ENCODE measurements around the gene SLC35D3.
A peak's percentile ranks its signal among the peaks of the same experiment; 100 is the strongest.
"Not testable (repeated sequence)": the region's sequence is repeated elsewhere in the genome, so short reads cannot be mapped to it uniquely, and the experiment has no call there.

The SLC35D3 gene

DNA sequence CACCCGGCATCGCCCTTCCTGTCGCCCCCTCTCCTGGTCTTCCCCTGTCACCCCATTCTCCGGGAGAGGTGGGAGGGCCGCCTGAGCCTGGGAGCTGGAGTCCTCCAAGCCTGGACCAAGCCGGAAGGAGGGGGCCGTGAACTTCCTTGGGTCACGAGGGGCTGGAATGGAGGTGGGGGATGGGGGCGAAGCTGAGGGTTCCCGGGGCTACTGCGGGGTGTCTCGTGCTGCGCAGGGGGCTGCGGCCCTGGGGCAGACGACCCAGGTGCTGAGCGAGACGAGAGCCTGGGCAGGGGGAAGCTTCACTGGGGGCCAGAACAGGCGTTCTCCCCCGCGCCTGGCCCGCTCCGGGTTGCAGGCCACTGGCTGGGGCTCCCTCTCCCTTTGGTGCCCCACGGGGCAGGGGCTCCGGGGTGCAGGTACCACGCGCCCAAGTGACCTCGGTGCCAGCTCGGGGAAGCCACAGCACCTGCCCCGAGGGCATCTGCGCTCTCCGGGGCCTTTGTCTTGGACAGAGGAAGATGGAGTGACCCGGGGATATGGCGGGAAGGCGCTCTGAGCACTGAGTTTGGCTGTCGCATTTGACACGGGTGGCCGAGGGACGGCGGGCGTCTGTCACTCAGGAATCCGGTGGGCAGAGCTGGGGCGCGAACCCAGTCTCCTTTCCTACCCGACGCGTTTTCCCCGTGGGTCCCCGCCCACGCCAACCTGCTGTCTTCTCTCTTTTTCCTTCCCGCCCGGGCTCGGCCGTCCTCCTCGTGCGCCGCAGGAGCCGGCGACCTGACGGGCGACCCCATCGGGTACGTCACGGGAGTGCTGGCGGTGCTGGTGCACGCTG, 1.2 kb downstream of the SLC35D3 start:
- DNase-seq (ENCODE audit: low spot score): no peak

DNA sequence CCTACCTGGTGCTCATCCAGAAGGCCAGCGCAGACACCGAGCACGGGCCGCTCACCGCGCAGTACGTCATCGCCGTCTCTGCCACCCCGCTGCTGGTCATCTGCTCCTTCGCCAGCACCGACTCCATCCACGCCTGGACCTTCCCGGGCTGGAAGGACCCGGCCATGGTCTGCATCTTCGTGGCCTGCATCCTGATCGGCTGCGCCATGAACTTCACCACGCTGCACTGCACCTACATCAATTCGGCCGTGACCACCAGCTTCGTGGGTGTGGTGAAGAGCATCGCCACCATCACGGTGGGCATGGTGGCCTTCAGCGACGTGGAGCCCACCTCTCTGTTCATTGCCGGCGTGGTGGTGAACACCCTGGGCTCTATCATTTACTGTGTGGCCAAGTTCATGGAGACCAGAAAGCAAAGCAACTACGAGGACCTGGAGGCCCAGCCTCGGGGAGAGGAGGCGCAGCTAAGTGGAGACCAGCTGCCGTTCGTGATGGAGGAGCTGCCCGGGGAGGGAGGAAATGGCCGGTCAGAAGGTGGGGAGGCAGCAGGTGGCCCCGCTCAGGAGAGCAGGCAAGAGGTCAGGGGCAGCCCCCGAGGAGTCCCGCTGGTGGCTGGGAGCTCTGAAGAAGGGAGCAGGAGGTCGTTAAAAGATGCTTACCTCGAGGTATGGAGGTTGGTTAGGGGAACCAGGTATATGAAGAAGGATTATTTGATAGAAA, 2.0 kb downstream of the SLC35D3 start:
- DNase-seq (ENCODE audit: low spot score): no peak

DNA sequence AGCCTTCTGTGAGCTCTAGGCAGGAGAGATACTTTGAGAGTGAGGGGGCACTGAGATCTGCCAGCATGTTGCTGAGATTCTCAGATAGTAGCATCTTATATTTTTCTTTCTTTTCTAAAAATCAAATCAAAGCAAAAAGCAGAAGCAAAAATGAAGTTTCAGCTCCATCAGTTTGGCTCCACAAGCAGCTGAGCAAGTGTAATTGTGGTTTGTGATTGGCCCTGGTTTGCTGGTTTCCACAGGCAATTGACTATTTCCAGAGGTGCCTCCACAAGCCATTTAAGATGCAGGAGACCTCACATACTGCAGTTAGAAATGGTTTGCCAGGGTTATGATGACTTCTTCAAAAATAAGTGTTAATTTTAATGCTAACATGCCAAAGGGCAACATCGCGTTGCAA, 4.3 kb downstream of the SLC35D3 start:
- no peak for DNase-seq (ENCODE audit: low spot score)

DNA sequence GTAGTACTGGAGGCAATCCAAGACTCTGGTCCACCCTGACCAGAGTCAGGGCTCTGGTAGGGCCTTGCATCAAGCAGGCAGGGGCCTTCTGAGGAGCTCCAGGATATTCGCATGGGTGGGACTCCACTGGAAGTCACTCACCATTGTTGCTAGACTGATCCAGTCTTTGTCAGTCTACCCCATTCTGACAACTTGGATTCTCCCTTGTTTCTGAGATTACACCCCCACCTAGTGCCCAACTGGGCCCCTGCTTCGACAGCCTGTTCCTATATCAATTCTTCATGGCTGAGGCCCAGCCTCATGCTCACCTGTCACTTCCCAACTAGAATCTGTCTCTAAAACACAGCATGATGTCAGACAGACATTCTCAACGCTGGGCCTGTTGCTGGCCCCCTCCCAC, 5.2 kb downstream of the SLC35D3 start:
- peak; percentile 27 for DNase-seq (ENCODE audit: low spot score)

DNA sequence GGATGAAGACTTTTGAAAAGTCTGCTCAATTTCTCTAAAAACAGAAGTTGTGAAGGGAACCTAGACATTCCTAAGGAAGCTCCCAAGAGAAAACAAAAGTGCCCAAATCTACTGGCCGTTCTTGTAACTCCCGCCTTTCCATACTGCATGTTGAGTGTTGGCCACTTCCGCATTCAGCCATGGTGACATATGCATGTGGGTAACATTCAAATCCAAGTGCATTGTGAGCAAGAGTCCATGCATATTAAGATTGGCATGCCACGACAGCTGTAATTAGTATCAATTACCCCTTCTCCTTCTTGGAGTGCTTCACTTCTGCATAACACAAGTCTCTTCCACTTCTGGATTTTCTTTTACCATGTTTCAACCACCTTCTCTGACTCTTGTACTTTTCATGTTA, 8.4 kb downstream of the SLC35D3 start:
- no peak for DNase-seq (ENCODE audit: low spot score)

DNA sequence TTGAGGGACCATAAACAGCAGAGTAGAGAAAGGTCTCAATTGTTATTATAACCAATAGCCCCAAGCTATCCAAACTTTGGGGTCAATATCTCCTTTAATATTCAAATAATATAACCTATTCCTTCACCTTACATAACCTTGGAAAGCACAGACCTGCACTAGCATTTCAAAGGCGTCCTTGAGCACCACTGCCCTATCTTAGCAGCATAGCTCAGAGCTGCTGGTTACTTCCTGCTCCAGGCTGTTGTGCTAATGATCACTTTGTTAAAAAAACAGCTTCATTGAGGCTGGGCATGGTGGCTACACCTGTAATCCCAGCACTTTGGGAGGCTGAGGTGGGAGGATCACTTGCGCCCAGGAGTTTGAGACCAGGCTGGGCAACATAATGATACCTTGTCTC, 10.5 kb downstream of the SLC35D3 start:
- no peak for DNase-seq (ENCODE audit: low spot score)

DNA sequence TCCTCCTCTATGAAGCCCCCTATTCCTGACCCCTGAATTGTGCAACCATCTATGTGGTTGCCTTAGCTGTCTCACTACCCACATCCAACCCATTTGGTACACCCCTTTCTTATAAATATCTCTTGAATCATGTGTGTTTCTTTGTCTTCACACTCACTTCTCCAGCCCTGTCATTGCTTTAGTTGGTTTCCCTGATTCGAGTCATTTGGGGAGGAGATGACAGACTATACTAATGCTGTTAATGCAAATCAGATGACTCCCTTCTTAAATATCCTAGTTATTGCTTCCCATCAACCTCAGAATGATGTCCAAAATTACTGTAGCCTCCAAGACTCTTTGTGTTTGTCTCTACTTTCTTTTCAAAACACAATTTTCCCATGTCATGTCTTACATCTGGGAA, 23.0 kb downstream of the SLC35D3 start:
- no peak for DNase-seq (ENCODE audit: low spot score)

DNA sequence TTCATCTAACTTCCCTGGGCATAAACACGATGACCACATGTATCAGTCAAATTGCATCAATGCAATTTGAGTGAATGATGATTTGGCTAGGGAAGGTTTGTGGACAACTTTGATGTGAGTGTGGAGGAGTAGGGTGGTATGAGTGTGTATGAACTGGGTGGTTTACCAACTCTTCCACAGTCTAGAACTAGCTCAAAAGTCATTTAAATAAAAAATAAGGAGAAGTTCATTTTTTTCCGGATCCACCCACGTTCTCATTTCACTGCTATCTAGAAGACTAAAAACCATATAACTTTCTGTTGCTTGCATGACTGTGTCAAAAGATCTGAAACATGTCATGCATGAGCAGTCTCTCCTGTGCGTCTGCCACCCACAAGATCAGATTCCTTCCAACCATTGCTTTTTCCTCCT, 23.6 kb downstream of the SLC35D3 start:
- no peak for DNase-seq (ENCODE audit: low spot score)

DNA sequence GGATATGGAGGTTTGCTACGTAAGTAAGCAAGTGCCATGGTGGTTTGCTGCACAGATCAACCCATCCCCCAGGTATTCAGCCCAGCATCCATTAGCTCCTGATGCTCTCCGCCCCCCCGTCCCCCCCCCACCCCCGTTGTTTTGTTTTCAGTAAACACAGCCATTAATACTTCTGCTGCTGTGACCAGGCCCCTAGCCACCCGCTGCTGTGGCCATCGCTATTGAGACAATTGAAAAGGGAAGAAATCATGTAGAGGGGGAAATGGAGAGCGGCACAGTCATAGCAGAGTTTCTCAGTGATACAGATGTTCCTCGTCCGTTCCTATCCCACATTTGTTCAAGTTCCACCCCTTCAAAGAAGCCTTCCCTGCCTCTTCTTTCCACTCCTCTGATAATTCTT, 24.9 kb downstream of the SLC35D3 start:
- DNase-seq (ENCODE audit: low spot score): no peak

DNA sequence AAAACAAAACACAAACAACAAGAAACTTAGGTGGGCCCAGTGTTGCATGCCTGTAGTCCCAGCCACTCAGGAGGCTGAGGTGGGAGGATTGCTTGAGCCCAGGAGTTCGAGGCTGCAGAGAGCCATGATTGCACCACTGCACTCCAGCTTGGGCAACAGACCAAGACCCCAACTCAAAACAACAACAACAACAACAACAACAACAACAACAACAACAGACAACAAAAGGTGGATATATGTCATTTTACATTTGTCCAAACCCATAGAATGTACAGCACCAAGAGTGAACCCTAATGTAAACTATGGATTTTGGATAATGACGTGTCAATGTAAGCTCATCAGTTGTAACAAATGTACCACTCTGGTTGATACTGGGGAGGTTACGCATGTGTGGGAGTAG, 27.9 kb downstream of the SLC35D3 start:
- not testable (repeated sequence) for DNase-seq (ENCODE audit: low spot score)

DNA sequence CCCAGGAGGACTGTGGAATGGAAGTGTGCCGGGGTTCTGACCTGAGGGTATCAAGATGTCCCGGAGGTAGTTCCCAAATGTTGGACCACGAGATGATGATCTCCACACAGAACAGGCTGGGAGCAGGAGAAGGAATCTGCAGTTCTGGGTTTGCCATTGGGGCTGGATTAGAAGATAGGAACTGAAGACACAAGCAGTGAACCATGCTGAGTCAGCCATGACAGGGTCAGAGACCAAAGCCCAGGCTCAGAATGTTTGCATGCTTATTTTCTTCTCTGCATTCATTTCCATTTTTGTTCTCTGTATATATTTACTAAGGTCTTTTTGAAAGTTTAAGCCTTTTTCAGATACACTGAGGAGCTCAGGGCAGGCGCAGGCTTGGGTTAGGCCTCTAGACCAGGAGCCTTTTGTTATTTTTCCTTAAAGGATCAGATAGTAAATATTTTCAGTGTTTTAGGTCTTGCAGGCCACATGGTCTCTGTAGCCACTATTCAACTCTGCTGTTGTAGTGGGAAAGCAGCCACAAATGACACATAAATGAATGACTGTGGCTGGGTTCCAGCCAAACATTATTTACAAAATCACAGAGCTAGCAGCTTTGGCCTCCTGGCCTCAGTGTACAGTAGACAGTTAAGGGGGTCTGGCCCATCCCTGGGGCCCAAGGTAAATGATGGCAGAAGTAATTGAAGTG, 28.5 kb downstream of the SLC35D3 start:
- no peak for DNase-seq (ENCODE audit: low spot score)

DNA sequence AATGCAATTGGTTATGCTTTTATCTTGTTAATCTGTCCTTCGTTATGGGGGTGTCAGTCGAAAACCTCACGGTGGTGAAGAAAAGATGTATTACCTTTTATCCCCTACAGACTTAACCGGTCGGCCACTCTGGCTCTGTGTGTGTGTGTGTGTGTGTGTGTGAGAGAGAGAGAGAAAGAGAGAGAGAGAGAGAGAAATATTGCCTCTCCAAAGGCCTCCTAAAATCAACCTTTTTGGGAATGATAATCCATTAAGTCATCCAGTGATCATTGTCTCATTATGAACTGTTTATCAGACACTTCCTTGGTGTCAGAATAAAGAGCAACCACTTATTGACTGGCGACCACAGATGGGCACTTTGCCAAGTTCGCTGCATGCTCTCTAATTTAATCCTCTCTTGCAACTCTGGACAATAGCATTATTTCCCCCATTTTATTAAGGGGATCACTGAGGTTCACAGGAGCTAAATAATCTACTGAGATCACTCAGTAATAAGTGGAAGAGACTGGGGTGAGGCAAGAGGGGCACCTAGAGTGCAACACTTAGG, 30.7 kb downstream of the SLC35D3 start:
- DNase-seq (ENCODE audit: low spot score): no peak

DNA sequence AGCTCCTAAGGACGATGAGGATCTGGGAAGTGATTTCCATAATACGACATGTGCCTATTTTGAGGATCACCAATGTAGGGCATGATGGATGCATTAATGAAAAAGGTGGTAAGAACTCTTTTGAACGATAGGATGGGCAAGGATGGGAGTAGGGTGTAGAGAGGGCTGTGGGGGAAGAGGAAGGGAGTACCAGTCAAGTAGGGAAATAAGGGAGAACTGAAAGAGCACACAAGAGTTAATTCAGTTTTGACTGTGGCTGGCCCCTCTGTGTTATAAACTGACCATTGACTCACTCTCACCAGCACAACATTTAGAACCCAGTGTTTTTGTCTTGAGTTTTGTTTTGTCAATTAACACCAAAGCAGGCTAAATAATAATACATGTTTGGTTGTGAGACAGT, 33.0 kb downstream of the SLC35D3 start:
- DNase-seq (ENCODE audit: low spot score): no peak

DNA sequence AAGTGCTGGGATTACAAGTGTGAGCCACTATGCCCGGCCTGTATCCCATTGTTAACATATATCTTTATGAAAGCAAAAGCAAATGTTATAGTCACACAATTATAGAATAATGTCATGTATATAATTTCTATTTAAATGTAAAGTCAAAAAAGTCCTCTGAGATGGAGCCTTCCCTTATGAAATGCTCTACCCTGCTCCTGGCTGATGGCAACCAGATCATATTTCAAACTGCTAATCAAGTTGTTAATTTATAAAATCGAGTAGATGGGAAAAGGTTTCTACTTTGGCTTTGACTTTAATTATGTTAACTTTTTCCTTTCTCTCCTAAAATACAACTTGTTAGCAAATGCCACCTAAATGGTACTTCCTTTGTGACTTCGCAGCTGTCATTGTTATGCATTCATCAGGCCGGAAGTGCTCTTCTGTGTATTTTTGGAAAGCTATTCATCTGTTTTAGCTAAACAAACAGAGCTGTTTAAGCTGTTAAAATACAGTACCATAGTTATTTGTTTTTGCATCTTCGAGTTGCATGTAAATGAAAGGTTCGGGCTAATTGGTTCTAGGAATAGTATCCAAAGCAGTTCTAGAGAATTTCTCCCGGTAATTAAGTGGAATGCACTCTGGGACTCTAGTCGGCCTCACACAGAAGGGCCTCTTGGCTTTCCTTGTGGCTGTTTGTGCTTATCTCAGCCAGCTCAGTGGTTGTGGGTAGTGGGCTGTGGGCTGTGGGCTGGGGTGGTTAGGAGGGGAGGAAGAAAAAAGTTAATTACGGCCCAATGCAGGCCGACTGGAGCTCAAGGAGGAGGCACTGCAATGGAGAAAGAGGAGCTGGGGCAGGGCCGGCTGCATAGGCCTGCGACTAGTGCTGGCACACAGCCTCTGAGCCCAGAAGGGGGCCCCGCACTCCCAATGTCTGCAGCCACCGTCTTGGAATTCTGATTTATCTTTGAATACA, 34.8 kb downstream of the SLC35D3 start:
- no peak for DNase-seq (ENCODE audit: low spot score)

DNA sequence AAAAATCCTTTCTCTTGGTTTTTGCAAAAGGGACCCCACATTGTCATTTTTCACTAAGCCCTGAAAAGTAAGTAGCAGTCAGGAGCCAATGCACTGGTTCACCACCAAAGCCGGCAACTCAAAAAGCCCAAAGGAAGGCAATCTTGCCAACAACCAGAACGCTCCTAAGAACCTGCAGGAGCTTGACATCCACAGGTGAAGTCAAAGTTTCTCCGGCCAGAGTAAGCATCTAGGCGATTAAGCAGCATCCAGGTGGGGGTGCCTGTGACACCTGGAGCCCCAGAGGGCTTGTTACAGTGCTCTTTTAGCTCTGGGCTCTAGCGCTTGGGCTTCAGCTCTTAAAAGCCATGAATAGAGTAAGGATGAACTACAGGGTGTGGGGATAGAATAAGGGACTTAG, 36.1 kb downstream of the SLC35D3 start:
- no peak for DNase-seq (ENCODE audit: low spot score)

DNA sequence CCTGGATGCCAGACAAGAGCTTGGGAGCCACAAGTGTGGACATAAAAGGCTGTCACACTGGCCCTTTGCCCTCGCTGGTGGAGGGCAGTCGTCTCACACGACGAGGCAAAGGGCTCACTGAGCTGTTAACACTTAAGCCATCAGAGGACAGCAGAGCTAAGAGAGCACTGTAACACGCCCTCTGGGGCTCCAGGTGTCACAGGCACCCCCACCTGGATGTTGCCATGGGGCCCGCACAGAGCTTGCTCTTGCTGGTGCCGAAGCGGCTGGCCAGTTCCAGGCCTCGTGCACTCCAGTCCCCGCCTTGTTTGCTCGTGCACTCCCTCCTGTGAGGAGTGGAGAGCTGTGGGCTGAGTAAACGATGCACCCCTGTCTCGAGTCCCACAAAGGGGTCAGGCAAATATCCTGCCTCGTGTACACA, 37.4 kb downstream of the SLC35D3 start:
- no peak for DNase-seq (ENCODE audit: low spot score)

DNA sequence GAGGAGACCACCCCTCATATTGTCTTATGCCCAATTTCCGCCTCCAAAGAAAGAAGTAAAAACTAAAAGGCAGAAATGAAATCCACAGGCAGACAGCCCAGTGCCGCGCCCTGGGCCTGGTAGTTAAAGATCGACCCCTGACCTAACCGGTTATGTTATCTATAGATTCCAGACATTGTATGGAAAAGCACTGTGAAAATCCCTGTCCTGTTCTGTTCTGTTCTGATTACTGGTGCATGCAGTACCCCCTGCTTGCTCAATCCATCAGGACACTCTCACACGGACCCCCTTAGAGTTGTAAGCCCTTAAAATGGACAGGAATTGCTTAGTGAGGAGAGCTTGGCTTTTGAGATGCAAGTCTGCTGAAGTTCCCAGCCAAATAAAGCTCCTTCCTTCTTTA, 37.8 kb downstream of the SLC35D3 start:
- DNase-seq (ENCODE audit: low spot score): not testable (repeated sequence)

DNA sequence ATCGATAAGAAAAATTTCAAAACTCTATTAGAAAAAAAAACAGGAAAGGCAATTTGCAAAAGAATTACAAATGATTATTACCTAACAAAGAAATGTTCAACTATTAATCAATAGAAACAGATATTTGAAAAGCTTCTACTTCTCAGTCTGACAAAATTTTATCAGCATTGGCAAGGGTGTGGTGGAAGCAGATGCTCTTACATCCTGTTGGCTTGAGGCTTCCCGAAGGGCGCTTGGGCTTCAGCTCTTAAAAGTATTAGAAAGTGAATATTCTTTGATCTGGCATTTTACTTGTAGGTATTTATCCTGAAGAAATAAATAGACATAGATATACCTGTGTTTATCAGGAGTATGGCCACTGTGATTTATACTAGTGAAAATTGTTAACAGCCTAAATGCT, 38.7 kb downstream of the SLC35D3 start:
- no peak for DNase-seq (ENCODE audit: low spot score)

DNA sequence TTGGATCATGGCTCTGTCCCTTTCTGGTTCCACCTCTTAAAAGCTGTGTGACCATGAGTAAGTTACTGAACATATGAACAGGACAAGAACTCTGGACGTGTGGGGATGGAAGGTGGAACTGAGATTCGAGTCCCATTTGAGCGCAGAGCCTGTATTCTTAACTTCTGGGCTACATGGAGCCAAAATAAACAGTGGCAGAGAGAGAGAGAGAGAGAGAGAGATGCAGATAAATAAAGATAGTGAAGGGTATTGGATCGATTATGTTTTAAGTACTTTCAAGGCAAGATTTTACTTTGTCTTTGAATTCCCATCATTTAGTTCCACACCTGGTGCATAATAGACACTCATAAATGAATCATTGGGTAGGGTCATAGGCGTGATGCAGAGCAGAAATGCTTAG, 39.7 kb downstream of the SLC35D3 start:
- DNase-seq (ENCODE audit: low spot score): no peak

DNA sequence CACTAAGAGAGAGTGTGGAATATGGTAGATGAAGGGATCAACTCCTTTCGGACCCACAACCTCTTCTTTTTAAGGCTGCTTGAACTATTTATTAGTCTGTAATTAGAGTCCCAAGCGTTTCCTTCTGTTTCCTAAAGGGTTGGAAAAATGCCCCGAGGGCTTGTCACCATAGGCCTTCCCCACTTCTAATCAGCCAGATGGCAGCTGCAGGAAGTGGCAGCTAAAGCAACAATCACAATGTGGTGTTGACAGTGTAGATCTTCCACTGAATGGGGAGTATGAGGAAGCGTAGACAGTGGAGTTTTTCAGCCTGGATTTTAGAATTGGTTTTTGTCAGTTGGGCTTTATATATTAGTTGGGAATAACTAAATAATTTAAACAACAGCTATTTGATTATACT, 40.6 kb downstream of the SLC35D3 start:
- DNase-seq (ENCODE audit: low spot score): no peak

DNA sequence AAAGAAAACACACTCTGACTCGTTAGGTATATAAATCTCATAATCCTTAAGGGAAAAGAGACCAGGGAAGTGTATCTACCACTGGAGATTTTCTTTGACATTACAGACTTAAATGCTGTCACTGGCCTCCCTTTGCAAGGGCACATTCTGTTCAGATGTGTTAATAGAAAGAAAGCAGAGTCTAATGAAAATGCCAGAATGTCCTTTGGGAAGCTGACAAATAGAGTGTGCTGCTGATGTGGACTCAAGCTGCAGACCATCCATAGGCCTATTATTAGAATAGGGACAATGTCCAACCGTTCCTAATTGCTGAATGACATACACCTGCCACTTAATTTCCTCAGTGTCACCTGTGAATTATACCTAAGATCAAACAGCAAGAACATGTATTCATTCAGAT, 41.2 kb downstream of the SLC35D3 start:
- DNase-seq (ENCODE audit: low spot score): no peak

DNA sequence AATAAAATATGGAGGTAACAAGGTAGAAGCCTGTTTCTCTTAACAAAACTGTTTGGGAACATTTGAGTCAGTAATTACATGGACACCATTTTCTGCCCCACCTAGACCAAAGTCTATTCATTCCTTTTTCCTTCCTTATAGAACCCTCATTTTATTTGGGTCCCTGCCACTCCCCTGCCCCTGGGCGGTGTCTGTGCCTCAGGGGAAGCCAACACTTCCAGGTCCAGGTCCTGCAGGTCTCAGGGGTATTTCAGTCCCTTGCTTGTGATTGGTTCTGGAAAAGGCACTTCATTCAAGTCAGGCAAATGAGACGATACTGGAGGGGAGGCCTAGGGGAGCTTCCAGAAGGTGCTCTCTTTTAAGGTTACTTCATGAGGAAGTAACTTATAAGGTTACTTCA, 42.3 kb downstream of the SLC35D3 start:
- no peak for DNase-seq (ENCODE audit: low spot score)
